Activated CD8-positive, alpha-beta memory T cell treated with anti-CD3 and anti-CD28 coated beads, Interleukin-2, amount 10 ng/mL, durations not matched to agents 7 days and 5 days (primary cell): Measurements from ENCODE around the gene DGKD. TPM values are rescaled to one million over a fixed set of nuclear protein-coding genes. Genes with fewer than 3 reads are reported as not detected.

Experiments used
- ATAC-seq: fragments of 150-1000 bp; cut with Tn5 transposase; one replicate; pipeline ENCODE4 v1.10.0; 2021; ENCODE audit warnings: moderate library complexity
- CTCF ChIA-PET: fragments of 350-600 bp; sonication (Branson Sonifier 250); formaldehyde crosslinking; loops from one replicate; lab custom pipeline; 2021; ENCODE audit warnings: antibody characterized with exemption; lab: Charles Lee
- DNase-seq: peaks from one replicate; pipeline ENCODE4 v3.0.0-alpha.2; 2020
- H3K27ac Mint-ChIP-seq: one replicate; pipeline ENCODE4 v1.8.0; 2021; ENCODE audit warnings: mild to moderate bottlenecking, mixed read lengths
- H3K27me3 Mint-ChIP-seq: one replicate; pipeline ENCODE4 v1.8.0; 2021; ENCODE audit warnings: mixed read lengths
- H3K36me3 Mint-ChIP-seq: one replicate; pipeline ENCODE4 v1.8.0; 2021; ENCODE audit warnings: mild to moderate bottlenecking, mixed read lengths
- H3K4me1 Mint-ChIP-seq: one replicate; pipeline ENCODE4 v1.8.0; 2021; ENCODE audit warnings: mixed read lengths
- H3K4me3 Mint-ChIP-seq: one replicate; pipeline ENCODE4 v1.8.0; 2021; ENCODE audit warnings: mild to moderate bottlenecking, moderate library complexity, mixed read lengths
- H3K9me3 Mint-ChIP-seq: one replicate; pipeline ENCODE4 v1.8.0; 2022; ENCODE audit warnings: low read depth, mixed read lengths
- total RNA-seq, 2 experiments: library from RNA; stranded (reverse); gene quantifications; one replicate each; pipeline ENCODE4 v1.2.3, GENCODE V29; 2021

DGKD gene
- total RNA-seq, 2 experiments from 2014 or later = 42.3 to 92.4 TPM

DNA sequence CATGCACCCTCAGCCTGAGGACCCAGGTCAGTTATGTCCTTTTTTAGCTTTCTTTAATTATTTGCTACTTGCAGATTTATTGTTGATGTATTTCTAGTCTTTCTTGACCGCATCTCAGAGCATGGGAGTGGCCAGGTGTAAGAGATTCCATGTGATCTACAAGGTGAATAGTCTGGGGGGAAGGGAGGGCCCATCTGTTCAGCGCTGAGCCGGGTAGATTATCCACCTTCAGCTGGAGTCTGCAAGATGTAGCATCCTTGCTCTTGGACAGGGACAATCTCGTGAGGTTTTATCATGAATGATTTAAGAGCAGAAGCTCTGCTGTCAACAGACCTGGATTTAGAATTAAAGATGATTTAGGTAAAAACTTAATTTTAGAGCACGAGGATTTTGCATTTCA lies 12.0 kb upstream of the DGKD start:
- DNase-seq (no peak), ATAC-seq (no peak)
- Mint-ChIP-seq H3K36me3 (no peaks in the 10 kb centered on the region), H3K4me1 (no peaks in the 10 kb centered on the region), H3K4me3 (no peak overlapping the region), H3K27me3 (peaks cover 7% of the 10 kb centered on the region), H3K9me3 (no peaks in the 10 kb centered on the region), H3K27ac (no peak overlapping the region)
- CTCF ChIA-PET = interaction anchor here (2.9 to 3.0 kb wide), 2 partner anchors 11 kb away, joined by 13 to 16 read pairs; partner anchors contain the start of gene DGKD

- CTCF ChIA-PET = interaction anchor here (1.2 to 3.0 kb wide), 3 partner anchors 9 to 12 kb away, joined by 4 to 16 read pairs (median 13); partner anchors contain the start of gene DGKD
- Mint-ChIP-seq H3K27ac (no peak overlapping the region), H3K4me1 (no peaks in the 10 kb centered on the region)
Measured at GRCh38 chr2:233343171-233343705, 11.1 kb upstream of the DGKD start.

GRCh38 chr2:233346376-233346775 lies 7.9 kb upstream of the DGKD start:
- CTCF ChIA-PET = interaction anchor here (1.4 to 2.8 kb wide), 4 partner anchors 8 to 97 kb away, joined by 3 to 8 read pairs (median 6); no protein-coding TSS in a partner anchor
- H3K9me3 Mint-ChIP-seq = no peaks in the 10 kb centered on the region
- H3K36me3 Mint-ChIP-seq = no peaks in the 10 kb centered on the region
- no peak for ATAC-seq
- peaks cover 7% of the 10 kb centered on the region for H3K27me3 Mint-ChIP-seq
- no peak for DNase-seq
- H3K4me3 Mint-ChIP-seq = no peak overlapping the region
- H3K4me1 Mint-ChIP-seq = peaks cover 22% of the 10 kb centered on the region
- H3K27ac Mint-ChIP-seq = no peak overlapping the region

More at GRCh38 chr2:233343171-233343705, 11.1 kb upstream of the DGKD start:
- H3K4me3 Mint-ChIP-seq = no peak overlapping the region
- H3K36me3 Mint-ChIP-seq = no peaks in the 10 kb centered on the region
- peaks cover 7% of the 10 kb centered on the region for H3K27me3 Mint-ChIP-seq
- H3K9me3 Mint-ChIP-seq = no peaks in the 10 kb centered on the region
- DNase-seq (no peak), ATAC-seq (no peak)

- DNase-seq = no peak
- Mint-ChIP-seq H3K4me3 (no peak overlapping the region), H3K36me3 (no peaks in the 10 kb centered on the region), H3K9me3 (no peaks in the 10 kb centered on the region), H3K4me1 (peaks cover 23% of the 10 kb centered on the region), H3K27ac (no peak overlapping the region), H3K27me3 (peaks cover 7% of the 10 kb centered on the region)
- no peak for ATAC-seq
- CTCF ChIA-PET = interaction anchor here (0.8 to 2.8 kb wide), 5 partner anchors 8 to 96 kb away, joined by 3 to 8 read pairs (median 4); no protein-coding TSS in a partner anchor
Measured at GRCh38 chr2:233346930-233347329, 7.4 kb upstream of the DGKD start.

DNA sequence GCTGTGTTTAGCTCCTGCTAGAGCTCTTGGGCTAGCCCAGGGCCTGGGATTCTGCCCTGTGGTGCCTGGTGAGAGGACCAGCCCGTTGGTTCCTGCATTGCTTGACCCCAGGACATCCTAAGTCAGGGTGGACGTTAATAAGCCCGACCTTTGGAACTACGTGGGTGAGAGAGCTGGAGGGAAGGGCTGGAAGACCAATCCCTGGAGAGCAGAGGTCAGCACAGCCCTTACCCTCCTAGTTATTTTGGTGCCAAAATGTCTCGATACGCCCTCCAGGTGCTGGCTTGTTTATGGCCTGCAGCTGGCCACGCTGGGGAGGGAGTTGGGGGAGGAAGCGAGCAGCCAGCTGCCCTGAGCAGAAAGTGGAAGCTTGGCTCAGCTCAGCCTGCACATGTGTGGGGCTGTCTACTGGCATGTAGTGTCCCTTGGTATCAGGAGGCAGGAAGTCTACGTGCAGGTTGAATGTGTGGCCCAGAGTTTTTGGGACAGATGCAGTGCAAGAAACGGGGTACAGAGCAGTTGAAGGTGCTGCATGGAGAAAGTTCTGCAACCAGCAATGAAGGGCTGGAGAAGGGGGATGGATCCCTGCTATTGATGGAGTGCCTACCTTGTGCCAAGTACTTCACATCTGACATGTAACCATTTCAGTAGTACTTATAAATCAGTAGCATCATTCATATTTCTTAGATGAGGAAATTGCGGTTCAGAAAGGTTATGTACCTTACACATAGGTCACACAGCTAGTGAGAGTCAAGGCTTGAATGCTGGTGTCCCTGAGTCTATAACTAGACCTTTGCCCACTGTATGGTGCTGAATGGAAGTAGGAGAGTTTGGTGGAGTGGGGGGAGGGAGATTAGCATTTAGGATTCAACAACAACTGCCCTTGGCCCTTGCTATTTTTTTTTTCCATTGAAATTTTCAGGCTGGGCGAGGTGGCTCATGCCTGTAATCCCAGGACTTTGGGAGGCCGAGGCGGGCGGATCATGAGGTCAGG lies 5.0 kb upstream of the DGKD start:
- Mint-ChIP-seq H3K36me3 (no peaks in the 10 kb centered on the region), H3K4me1 (peaks cover 36% of the 10 kb centered on the region), H3K9me3 (no peaks in the 10 kb centered on the region), H3K27ac (peak overlapping the region; percentile 24), H3K4me3 (no peak overlapping the region), H3K27me3 (no peaks in the 10 kb centered on the region)
- DNase-seq (no peak), ATAC-seq (no peak)
- CTCF ChIA-PET = interaction anchor here (1.2 kb wide), 1 partner anchor 295 kb away, joined by 3 read pairs; no protein-coding TSS in a partner anchor

DNA sequence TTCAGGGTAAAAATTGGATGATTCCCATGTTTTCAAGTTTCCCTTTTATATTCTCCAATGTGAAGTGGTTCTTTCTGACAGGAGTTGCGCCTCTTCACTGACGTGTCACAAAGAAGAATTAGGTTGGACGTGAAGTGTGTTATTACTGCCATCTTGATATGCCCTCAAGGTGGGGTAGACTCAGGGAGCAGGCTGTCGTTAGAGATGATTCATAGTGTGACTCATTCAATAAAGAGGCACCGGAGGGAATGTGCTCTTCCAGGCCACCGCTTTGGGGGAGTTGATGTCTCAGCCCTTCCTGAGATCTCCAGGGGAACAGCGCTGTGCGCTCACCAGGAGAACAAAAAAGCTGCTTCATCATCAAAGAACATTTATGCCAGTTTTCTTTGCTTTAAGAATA lies 3.6 kb upstream of the DGKD start:
- Mint-ChIP-seq H3K9me3 (no peaks in the 10 kb centered on the region), H3K36me3 (peaks cover 7% of the 10 kb centered on the region), H3K4me1 (peaks cover 42% of the 10 kb centered on the region), H3K27ac (no peak overlapping the region), H3K4me3 (no peak overlapping the region), H3K27me3 (no peaks in the 10 kb centered on the region)
- DNase-seq = no peak
- peak; percentile 20 for ATAC-seq
- CTCF ChIA-PET = interaction anchor here (0.7 to 1.2 kb wide), 5 partner anchors 11 to 297 kb away, joined by 3 read pairs; no protein-coding TSS in a partner anchor

- ATAC-seq (no peak), DNase-seq (no peak)
- H3K4me3 Mint-ChIP-seq = no peak overlapping the region
- peaks cover 13% of the 10 kb centered on the region for H3K36me3 Mint-ChIP-seq
- H3K4me1 Mint-ChIP-seq = peaks cover 50% of the 10 kb centered on the region
- H3K27me3 Mint-ChIP-seq = no peaks in the 10 kb centered on the region
- CTCF ChIA-PET = interaction anchor here (1.5 kb wide), 1 partner anchor 81 kb away, joined by 4 read pairs; no protein-coding TSS in a partner anchor
- H3K9me3 Mint-ChIP-seq = no peaks in the 10 kb centered on the region
- no peak overlapping the region for H3K27ac Mint-ChIP-seq
Measured at GRCh38 chr2:233351423-233351822, 2.9 kb upstream of the DGKD start.

DNA sequence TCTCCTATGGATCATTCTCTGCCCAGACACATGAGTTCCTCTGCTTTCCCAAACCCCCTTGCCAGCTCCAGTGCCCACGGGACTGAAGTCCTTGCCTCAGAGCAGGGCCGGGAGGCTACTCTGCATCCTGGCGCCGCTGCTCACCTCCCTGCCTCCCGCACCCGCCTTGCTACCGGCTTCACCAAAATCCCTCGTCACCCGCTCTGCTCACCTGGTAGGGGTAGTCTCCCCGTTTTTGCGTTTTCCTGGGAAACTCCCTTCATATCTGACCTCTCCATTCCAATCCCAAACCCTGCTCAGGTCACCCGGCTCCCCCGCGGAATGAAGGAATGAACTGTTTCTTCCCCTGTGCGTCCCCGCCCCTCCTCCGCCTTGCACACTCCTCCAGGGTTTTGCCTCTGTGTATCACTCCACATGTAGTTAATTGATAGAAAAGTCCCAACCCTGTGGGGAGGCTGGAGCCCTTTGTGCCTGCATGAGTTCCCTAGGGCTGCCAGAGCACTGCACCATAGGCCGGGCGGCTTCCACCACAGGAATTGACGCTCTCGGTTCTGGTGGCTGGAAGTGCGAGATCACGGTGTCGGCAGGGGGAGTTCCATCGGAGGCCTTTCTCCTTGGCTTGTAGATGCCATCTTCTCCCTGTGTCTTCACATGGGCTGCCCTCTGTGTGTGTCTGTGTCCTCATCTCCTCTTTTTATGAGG lies 2.0 kb upstream of the DGKD start:
- no peaks in the 10 kb centered on the region for H3K27me3 Mint-ChIP-seq
- CTCF ChIA-PET = interaction anchor here (1.5 kb wide), 1 partner anchor 82 kb away, joined by 4 read pairs; no protein-coding TSS in a partner anchor
- ATAC-seq (no peak), DNase-seq (no peak)
- no peaks in the 10 kb centered on the region for H3K9me3 Mint-ChIP-seq
- peaks cover 58% of the 10 kb centered on the region for H3K4me1 Mint-ChIP-seq
- no peak overlapping the region for H3K4me3 Mint-ChIP-seq
- H3K27ac Mint-ChIP-seq = no peak overlapping the region
- peaks cover 20% of the 10 kb centered on the region for H3K36me3 Mint-ChIP-seq

DNA sequence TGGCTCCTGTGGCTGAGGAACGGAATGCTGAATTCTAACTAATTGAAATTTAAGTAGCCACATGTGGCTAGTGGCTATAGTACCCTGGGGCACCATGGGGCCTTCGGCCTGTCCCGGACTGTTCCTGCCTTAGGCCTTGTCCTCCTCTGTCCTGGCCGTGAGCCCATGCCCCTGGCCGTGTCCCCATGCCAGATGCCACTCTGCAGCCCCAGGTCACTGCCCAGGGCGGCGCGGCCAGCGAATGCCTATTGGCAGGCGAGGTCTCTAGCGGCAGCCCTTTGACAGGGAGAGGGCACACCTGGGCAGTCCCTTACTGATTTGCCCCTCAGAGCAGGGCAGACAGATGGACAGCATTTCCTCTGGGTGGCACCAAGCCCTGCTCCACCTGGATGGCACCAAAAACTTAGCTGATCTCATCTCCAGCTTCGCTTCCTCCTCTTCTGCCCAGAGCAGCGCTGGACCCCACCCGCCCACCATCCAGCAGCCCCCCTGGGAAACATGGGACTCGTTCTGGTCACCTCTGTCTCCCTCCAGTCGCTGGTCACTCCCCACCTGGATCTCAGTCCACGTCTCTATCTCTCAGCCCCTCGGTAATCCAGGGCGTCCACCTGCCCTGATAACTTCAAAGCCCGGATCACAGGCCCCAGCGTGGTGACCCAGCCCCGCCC lies 1.1 kb upstream of the DGKD start:
- H3K27me3 Mint-ChIP-seq = no peaks in the 10 kb centered on the region
- peaks cover 64% of the 10 kb centered on the region for H3K4me1 Mint-ChIP-seq
- DNase-seq (no peak), ATAC-seq (no peak)
- CTCF ChIA-PET = interaction anchor here (0.8 to 4.7 kb wide), 17 partner anchors 8 to 100 kb away, joined by 3 to 23 read pairs (median 5); no protein-coding TSS in a partner anchor
- H3K36me3 Mint-ChIP-seq = peaks cover 24% of the 10 kb centered on the region
- no peaks in the 10 kb centered on the region for H3K9me3 Mint-ChIP-seq
- H3K27ac Mint-ChIP-seq = peak overlapping the region; percentile 96
- H3K4me3 Mint-ChIP-seq = peak overlapping the region; percentile 84

DNA sequence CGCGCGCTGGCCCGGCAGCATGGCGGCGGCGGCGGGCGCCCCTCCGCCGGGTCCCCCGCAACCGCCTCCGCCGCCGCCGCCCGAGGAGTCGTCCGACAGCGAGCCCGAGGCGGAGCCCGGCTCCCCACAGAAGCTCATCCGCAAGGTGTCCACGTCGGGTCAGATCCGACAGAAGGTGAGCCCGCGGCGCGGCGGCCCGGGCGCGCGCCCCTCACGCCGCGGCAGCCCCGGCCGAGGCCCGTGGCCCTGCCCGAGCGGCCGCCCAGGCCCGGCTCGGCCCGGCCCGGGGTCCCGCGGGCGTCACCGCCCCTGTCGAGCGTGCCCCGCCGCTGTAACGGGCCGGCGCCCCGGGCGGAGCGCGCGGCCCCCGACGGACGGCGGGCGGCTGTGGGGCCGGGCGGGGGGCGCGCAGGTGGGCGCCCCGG lies 218 bp downstream of the DGKD start:
- ATAC-seq = peak; percentile 35

DNA sequence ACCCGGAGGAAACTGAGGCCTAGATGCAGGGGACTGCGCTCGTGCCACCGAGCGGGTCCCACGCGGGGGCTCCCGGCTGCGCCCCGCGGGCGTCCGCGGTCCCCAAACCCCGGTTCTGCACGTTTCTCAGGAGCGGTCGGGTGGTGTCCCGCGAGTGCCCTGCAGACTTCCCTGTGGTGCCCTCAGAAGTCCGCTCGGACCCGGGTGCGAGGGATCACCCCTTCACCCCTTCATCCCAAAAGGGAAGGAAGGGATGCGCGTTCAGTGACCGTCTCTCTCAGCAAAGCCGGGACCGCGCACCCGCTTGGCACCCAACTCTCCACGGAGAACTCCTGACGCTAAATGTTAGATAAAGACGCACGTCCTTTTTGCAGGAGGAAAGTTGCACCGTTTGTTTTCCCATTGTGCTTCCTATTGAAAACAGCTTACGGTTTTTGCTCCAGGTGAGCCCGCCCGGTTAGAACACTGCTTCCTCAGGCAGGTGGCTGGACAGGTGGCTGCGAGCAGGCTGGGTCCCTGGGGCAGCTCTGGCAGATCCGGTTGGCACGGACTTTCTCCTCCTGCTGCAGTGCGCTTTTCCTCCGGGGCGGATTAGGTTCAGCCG lies 779 bp downstream of the DGKD start:
- peaks cover 65% of the 10 kb centered on the region for H3K4me1 Mint-ChIP-seq
- CTCF ChIA-PET = interaction anchor here (0.8 to 4.7 kb wide), 8 partner anchors 10 to 89 kb away, joined by 3 to 23 read pairs (median 10); no protein-coding TSS in a partner anchor
- no peaks in the 10 kb centered on the region for H3K9me3 Mint-ChIP-seq
- DNase-seq = no peak
- ATAC-seq = peak; percentile 2
- no peaks in the 10 kb centered on the region for H3K27me3 Mint-ChIP-seq
- peak overlapping the region; percentile 56 for H3K27ac Mint-ChIP-seq
- peak overlapping the region; percentile 78 for H3K4me3 Mint-ChIP-seq
- H3K36me3 Mint-ChIP-seq = peaks cover 37% of the 10 kb centered on the region

More for the DNA sequence above, 218 bp downstream of the DGKD start:
- CTCF ChIA-PET = interaction anchor here (0.8 to 4.7 kb wide), 13 partner anchors 9 to 98 kb away, joined by 3 to 23 read pairs (median 6); no protein-coding TSS in a partner anchor
- Mint-ChIP-seq H3K27ac (no peak overlapping the region), H3K4me1 (peaks cover 67% of the 10 kb centered on the region), H3K4me3 (no peak overlapping the region), H3K27me3 (no peaks in the 10 kb centered on the region), H3K9me3 (no peaks in the 10 kb centered on the region), H3K36me3 (peaks cover 33% of the 10 kb centered on the region)
- DNase-seq = no peak

- no peak for DNase-seq
- ATAC-seq = no peak
- CTCF ChIA-PET = interaction anchor here (1.3 to 4.7 kb wide), 3 partner anchors 9 to 88 kb away, joined by 4 to 23 read pairs (median 4); no protein-coding TSS in a partner anchor
- Mint-ChIP-seq H3K27ac (no peak overlapping the region), H3K36me3 (peaks cover 39% of the 10 kb centered on the region), H3K27me3 (no peaks in the 10 kb centered on the region), H3K4me1 (peaks cover 57% of the 10 kb centered on the region), H3K4me3 (peak overlapping the region; percentile 78), H3K9me3 (no peaks in the 10 kb centered on the region)
Measured at GRCh38 chr2:233355916-233356315, 1.6 kb downstream of the DGKD start.
